Peyer's patch (tissue), 4 donors: Measurements from ENCODE around the gene BNIP3. TPM values are rescaled to one million over a fixed set of nuclear protein-coding genes. Genes with fewer than 3 reads are reported as not detected.

Experiments
- DNase-seq, 3 donors: peaks; one replicate each; pipeline ENCODE4 v3.0.0-alpha.2; 2017 to 2019
- H3K27ac ChIP-seq, 4 donors: fragments of 200-600 bp; sonication (generic); one replicate each; pipeline ENCODE4 v1.5.1; 2016 to 2019
- H3K27me3 ChIP-seq, 2 donors: fragments of 200-600 bp; sonication (generic); one replicate each; pipeline ENCODE4 v1.5.1; 2019
- H3K36me3 ChIP-seq, 3 donors: fragments of 200-600 bp; sonication (generic); one replicate each; pipeline ENCODE4 v1.5.1; 2016 to 2019
- H3K4me1 ChIP-seq, 4 donors: fragments of 200-600 bp; sonication (generic); one replicate each; pipeline ENCODE4 v1.5.1; 2016 to 2019
- H3K4me3 ChIP-seq, 4 donors: fragments of 200-600 bp; sonication (generic); 1 replicate in 3 of 4; 2 replicates in 1 of 4; pipeline ENCODE4 v1.5.1; 2016 to 2019; ENCODE audit warnings: mild to moderate bottlenecking in 1 of 4
- H3K9me3 ChIP-seq, 4 donors: fragments of 200-600 bp; sonication (generic); one replicate each; pipeline ENCODE4 v1.5.1; 2016 to 2019; ENCODE audit warnings: mild to moderate bottlenecking in 1 of 4
- POLR2A ChIP-seq, 2 donors: fragments of 450-650 bp; IDR thresholded peaks; one replicate each; pipeline ENCODE4 v1.5.1; 2017; ENCODE audit warnings: antibody characterized with exemption in 2 of 2, mild to moderate bottlenecking in 2 of 2, moderate library complexity in 2 of 2
- total RNA-seq, 4 donors: library from RNA; depleted of rRNA; stranded (reverse); fragments of >200 nt; gene quantifications; one replicate each; pipeline ENCODE4 v1.1.0, GENCODE V29; 2016
- TF ChIP-seq, protein P1 (sequence below), 6 experiments: fragments of 450-650 bp in 4 of 6; fragments of 200-600 bp in 2 of 6; sonication (generic) in 1 of 6; IDR thresholded peaks; one replicate each; pipeline ENCODE4 v1.5.1; 2017 to 2019; ENCODE audit warnings: antibody characterized with exemption in 6 of 6, mild to moderate bottlenecking in 3 of 6, moderate library complexity in 1 of 6

Gene BNIP3
- total RNA-seq, 4 donors from 2014 or later, result 26.7 to 58.7 (median 41.1) TPM

DNA sequence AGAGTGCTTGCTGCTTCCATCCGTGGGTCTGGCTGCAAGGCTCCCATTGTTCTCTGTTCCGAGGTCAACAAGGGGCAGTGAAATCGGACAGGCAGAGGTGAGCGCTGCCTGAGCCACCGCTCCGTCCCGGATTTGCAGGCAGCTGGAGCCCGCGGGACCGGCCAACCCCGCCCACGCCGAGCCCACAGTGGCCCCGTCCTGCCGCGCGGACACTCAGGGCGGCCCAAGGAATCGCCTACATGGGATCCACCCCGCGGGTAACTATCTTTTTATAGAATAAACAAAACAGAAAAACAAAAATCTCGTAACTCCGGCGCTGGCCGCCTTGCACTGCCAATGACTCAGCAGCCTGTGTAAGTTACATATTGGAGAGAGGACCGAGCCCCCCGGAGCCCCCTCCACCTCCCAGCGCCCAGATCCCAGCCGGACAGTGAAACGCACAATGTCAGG, 1.9 kb downstream of the BNIP3 start:
- no peaks in the 10 kb centered on the region for H3K9me3 ChIP-seq
- H3K36me3 ChIP-seq, result no peaks in the 10 kb centered on the region
- TF ChIP-seq, protein P1, sequence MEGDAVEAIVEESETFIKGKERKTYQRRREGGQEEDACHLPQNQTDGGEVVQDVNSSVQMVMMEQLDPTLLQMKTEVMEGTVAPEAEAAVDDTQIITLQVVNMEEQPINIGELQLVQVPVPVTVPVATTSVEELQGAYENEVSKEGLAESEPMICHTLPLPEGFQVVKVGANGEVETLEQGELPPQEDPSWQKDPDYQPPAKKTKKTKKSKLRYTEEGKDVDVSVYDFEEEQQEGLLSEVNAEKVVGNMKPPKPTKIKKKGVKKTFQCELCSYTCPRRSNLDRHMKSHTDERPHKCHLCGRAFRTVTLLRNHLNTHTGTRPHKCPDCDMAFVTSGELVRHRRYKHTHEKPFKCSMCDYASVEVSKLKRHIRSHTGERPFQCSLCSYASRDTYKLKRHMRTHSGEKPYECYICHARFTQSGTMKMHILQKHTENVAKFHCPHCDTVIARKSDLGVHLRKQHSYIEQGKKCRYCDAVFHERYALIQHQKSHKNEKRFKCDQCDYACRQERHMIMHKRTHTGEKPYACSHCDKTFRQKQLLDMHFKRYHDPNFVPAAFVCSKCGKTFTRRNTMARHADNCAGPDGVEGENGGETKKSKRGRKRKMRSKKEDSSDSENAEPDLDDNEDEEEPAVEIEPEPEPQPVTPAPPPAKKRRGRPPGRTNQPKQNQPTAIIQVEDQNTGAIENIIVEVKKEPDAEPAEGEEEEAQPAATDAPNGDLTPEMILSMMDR (IDR thresholded peaks at IDR 0.05), result no peak
- no peak for TF ChIP-seq POLR2A (IDR thresholded peaks at IDR 0.05)
- no peaks in the 10 kb centered on the region for H3K27me3 ChIP-seq
- DNase-seq, result no peak
- H3K4me1 ChIP-seq, result peaks cover 0 to 21% (median 5%) of the 10 kb centered on the region in 4 donors
- no peak overlapping the region for H3K27ac ChIP-seq
- H3K4me3 ChIP-seq, result peak overlapping the region in 2 of 4 donors; percentile 45 to 74

DNA sequence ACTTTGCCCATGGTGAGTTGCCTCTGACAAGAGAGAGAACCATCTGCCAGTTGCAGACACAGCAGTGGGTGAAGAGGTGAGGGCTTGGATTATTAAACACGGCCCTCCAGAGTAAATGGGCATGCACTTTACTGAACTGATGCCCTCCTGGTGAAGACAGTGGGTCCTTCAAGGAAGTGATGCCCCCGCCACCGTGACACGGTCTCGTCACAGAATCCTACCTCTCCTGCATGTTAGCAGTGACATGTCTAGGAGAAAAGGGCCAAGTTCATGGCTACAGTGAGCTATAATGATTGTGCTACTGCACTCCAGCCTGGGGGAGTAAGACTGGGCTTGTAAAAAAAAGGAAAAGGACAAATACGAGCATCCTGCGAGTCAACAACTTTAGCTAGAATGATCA, 2.4 kb downstream of the BNIP3 start:
- H3K9me3 ChIP-seq, result no peaks in the 10 kb centered on the region
- peaks cover 0 to 21% (median 5%) of the 10 kb centered on the region in 4 donors for H3K4me1 ChIP-seq
- no peak for TF ChIP-seq POLR2A (IDR thresholded peaks at IDR 0.05)
- TF ChIP-seq, protein P1 (IDR thresholded peaks at IDR 0.05), result no peak
- DNase-seq, result no peak
- H3K36me3 ChIP-seq, result no peaks in the 10 kb centered on the region
- no peaks in the 10 kb centered on the region for H3K27me3 ChIP-seq
- H3K27ac ChIP-seq, result no peak overlapping the region
- peak overlapping the region in 2 of 4 donors; percentile 45 to 74 for H3K4me3 ChIP-seq

DNA sequence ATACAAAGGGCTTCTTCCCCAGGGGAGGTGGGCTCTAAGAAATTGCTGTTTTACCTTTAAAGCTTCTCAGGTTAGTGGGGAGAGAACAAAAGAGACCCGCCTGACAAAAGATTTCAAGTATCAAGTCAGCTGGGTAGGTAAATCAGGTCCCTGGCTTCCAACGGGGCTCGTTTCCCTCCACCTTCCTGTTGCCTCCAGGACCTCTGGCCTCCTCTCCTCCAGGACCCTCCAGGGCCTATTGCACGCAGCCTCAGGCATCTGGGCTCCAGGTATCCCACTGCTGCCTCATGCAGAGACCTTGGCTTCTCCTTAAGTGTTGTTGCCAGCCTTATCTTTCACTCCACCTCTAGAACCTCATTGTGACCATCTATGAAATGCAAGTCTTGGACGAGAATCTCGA, 2.9 kb downstream of the BNIP3 start:
- H3K4me3 ChIP-seq, result no peak overlapping the region
- H3K9me3 ChIP-seq, result no peaks in the 10 kb centered on the region
- no peak for DNase-seq

DNA sequence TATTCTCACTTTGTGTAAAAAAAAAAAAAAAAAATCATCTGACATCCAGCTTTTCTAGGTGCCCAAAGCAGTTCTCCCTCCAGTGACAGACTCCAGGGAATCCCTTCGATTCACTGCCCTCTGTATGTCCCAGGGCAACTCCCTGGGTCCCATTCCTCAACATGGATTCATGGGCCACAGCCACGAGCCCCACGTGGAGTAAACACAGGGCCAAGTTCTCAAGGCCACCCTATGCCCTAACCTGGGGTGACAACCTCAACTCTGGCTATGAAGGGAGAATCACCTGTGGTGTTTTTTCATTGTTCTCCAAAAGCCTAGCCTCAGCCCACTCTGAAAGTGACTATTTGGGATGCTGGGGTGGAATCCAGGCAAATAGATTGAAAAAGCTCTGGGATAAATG, 3.4 kb downstream of the BNIP3 start:
- no peak for TF ChIP-seq POLR2A (IDR thresholded peaks at IDR 0.05)
- TF ChIP-seq, protein P1 (IDR thresholded peaks at IDR 0.05), result no peak
- no peak for DNase-seq
- Histone ChIP-seq H3K27me3 (no peaks in the 10 kb centered on the region), H3K36me3 (no peaks in the 10 kb centered on the region), H3K4me1 (peaks cover 0 to 23% (median 8%) of the 10 kb centered on the region in 4 donors), H3K4me3 (no peak overlapping the region), H3K9me3 (no peaks in the 10 kb centered on the region), H3K27ac (no peak overlapping the region)

More for the DNA sequence above, 2.9 kb downstream of the BNIP3 start:
- Histone ChIP-seq H3K27me3 (no peaks in the 10 kb centered on the region), H3K27ac (no peak overlapping the region), H3K36me3 (no peaks in the 10 kb centered on the region), H3K4me1 (peaks cover 0 to 21% (median 6%) of the 10 kb centered on the region in 4 donors)
- TF ChIP-seq POLR2A (IDR thresholded peaks at IDR 0.05), result no peak
- TF ChIP-seq, protein P1 (IDR thresholded peaks at IDR 0.05), result no peak

DNA sequence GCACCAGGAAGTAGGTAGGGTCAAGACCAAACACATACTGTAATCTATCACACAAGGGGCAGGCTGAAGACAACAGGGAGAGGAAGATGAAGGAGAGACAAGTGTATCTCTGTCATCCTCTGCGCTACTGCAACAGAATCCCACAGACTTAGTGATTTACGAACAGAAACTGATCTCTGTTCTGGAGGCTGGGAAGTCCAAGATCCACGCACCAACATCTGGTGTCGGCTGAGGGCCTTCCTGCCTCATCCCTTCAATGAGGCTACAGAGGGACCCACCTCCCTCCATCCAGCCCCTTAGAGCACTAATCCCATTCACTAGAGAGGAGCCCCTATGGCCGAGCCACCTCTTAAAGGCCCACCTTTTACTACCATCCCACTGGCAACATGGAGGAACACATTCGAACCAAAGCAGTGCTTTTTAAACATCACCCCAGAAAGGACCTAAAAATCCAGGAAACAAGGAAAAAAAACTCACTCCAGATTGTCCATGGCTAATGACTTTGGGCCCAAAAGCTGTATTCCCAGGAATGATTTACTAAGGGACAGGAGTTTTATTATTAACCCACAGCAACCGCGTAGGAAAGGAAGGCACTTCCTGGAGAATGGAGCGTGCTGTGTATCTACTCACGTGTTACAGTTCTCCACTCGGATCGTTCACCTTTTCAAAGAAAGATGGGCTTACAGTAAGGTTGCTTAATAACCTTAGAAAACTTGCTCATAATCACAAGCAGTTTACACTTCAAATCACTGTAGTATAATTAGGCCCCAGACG, 4.2 kb downstream of the BNIP3 start:
- Histone ChIP-seq H3K27me3 (no peaks in the 10 kb centered on the region), H3K36me3 (no peaks in the 10 kb centered on the region), H3K9me3 (no peaks in the 10 kb centered on the region), H3K27ac (no peak overlapping the region), H3K4me3 (no peak overlapping the region), H3K4me1 (peaks cover 0 to 29% (median 6%) of the 10 kb centered on the region in 4 donors)
- DNase-seq, result no peak
- TF ChIP-seq POLR2A (IDR thresholded peaks at IDR 0.05), result no peak
- TF ChIP-seq, protein P1 (IDR thresholded peaks at IDR 0.05), result no peak
